A549 (cell line): ENCODE results near the gene WDR77. TPM values are rescaled to one million over a fixed set of nuclear protein-coding genes. Genes with fewer than 3 reads are reported as not detected.
A peak's percentile ranks its signal among the peaks of the same experiment; 100 is the strongest.

Source experiments
- ATAC-seq, 2 experiments: fragments of 200-7000 bp in 1 of 2; fragments of >200 bp in 1 of 2; cut with Nextera tagmentation in 1 of 2; cut with Tn5 transposase in 1 of 2; 3 replicates each; pipeline versions ENCODE4 v1.8.0 to v1.9.1; 2018 to 2020; ENCODE audit warnings: mild to moderate bottlenecking in 1 of 2, moderate library complexity in 1 of 2
- CTCF ChIA-PET: fragments of 300-600 bp; sonication (Branson Sonifier 250); formaldehyde crosslinking; extraction: SDS; loops from one replicate; lab custom pipeline; 2021; ENCODE audit warnings: antibody characterized with exemption, inconsistent platforms; lab: Yijun Ruan, JAX
- POLR2A ChIA-PET: fragments of 350-600 bp; formaldehyde crosslinking; extraction: SDS; loops from one replicate; lab custom pipeline; 2021; ENCODE audit warnings: antibody characterized with exemption, inconsistent platforms; lab: Yijun Ruan, JAX
- DNase-seq, 2 experiments: peaks; one replicate each; pipeline versions ENCODE4 v3.0.0 to v3.0.0-alpha.2; 2011 to 2016; ENCODE audit warnings: low read depth in 1 of 2, low spot score in 1 of 2
- FAIRE-seq: peaks from 2 replicates; lab custom pipeline; 2011; peaks lifted over from hg19 to GRCh38; lab: Jason Lieb, UNC
- H3K27ac ChIP-seq, 2 experiments: fragments of >200 bp; sonication (Bioruptor Twin); formaldehyde crosslinking; 3 replicates each; pipeline ENCODE4 v1.5.1; 2016 to 2017
- H3K4me1 ChIP-seq: fragments of >200 bp; sonication (Bioruptor Twin); formaldehyde crosslinking; 3 replicates; pipeline ENCODE4 v1.6.1; 2016
- H3K4me2 ChIP-seq: fragments of >200 bp; sonication (Bioruptor Twin); formaldehyde crosslinking; 3 replicates; pipeline ENCODE4 v1.6.1; 2016
- H3K4me3 ChIP-seq: fragments of >200 bp; sonication (Bioruptor Twin); formaldehyde crosslinking; 3 replicates; pipeline ENCODE4 v1.5.1; 2016
- H3K9me3 ChIP-seq: fragments of >200 bp; sonication (Bioruptor Twin); formaldehyde crosslinking; 3 replicates; pipeline ENCODE4 v1.6.1; 2016
- ATOH8 ChIP-seq: fragments of 250-450 bp; sonication (Bioruptor Pico); IDR thresholded peaks from 2 replicates; pipeline ENCODE4 v1.5.0; 2020; ENCODE audit warnings: low read depth, mild to moderate bottlenecking, moderate library complexity
- BCL3 ChIP-seq: fragments of >200 bp; sonication (Bioruptor Twin); formaldehyde crosslinking; IDR thresholded peaks from 3 replicates; pipeline ENCODE4 v1.6.1; 2016
- CTCF ChIP-seq: fragments of >200 bp; sonication (Bioruptor Twin); formaldehyde crosslinking; IDR thresholded peaks from 3 replicates; pipeline ENCODE4 v1.5.1; 2016
- ESRRA ChIP-seq: fragments of 150-350 bp; IDR thresholded peaks from 2 replicates; pipeline ENCODE4 v1.6.1; 2014; ENCODE audit warnings: mild to moderate bottlenecking, low read length, borderline replicate concordance
- HOXB13 ChIP-seq: fragments of 250-450 bp; sonication (Bioruptor Pico); IDR thresholded peaks from 2 replicates; pipeline ENCODE4 v1.5.0; 2020; ENCODE audit warnings: low read depth, mild to moderate bottlenecking, moderate library complexity
- JUN ChIP-seq, 2 experiments: fragments of >200 bp; sonication (Bioruptor Twin); formaldehyde crosslinking; IDR thresholded peaks; 2 replicates in 1 of 2; 3 replicates in 1 of 2; pipeline ENCODE4 v1.6.1; 2016 to 2017
- KDM5A ChIP-seq: fragments of 200-600 bp; sonication (generic); IDR thresholded peaks from 2 replicates; pipeline ENCODE4 v1.6.1; 2016; ENCODE audit warnings: antibody characterized with exemption, mild to moderate bottlenecking
- MAFK ChIP-seq: fragments of 450-650 bp; IDR thresholded peaks from 2 replicates; pipeline ENCODE4 v1.6.1; 2014; ENCODE audit not compliant: partially characterized antibody
- NR3C1 ChIP-seq: fragments of >200 bp; sonication (Bioruptor Twin); formaldehyde crosslinking; IDR thresholded peaks from 3 replicates; pipeline ENCODE4 v1.6.1; 2017
- RAD21 ChIP-seq, 2 experiments: fragments of >200 bp in 1 of 2; sonication (Bioruptor Twin) in 1 of 2; formaldehyde crosslinking in 1 of 2; IDR thresholded peaks in 1 of 2; conservative IDR thresholded peaks in 1 of 2; 2 replicates in 1 of 2; 3 replicates in 1 of 2; pipeline ENCODE4 v1.6.1; 2012 to 2018; ENCODE audit warnings: inconsistent platforms in 1 of 2
- RARB ChIP-seq: fragments of 250-450 bp; sonication (Bioruptor Pico); IDR thresholded peaks from 2 replicates; pipeline ENCODE4 v1.8.0; 2021; ENCODE audit warnings: mild to moderate bottlenecking, moderate library complexity
- REST ChIP-seq: fragments of 200-600 bp; sonication (generic); IDR thresholded peaks from 2 replicates; pipeline ENCODE4 v1.6.1; 2016; ENCODE audit warnings: antibody characterized with exemption, mild to moderate bottlenecking, moderate library complexity
- RFX5 ChIP-seq: fragments of 450-650 bp; IDR thresholded peaks from 2 replicates; pipeline ENCODE4 v1.7.1; 2014; ENCODE audit warnings: antibody characterized with exemption, mild to moderate bottlenecking, moderate library complexity
- SREBF2 ChIP-seq: fragments of 450-650 bp; IDR thresholded peaks from 2 replicates; pipeline ENCODE4 v1.6.1; 2014; ENCODE audit warnings: mild to moderate bottlenecking, moderate library complexity
- TP53 ChIP-seq: fragments of 250-450 bp; sonication (Bioruptor Pico); IDR thresholded peaks from 2 replicates; pipeline ENCODE4 v1.5.0; 2021; ENCODE audit warnings: mild to moderate bottlenecking, moderate library complexity
- WGBS: methylation state at CpG from one replicate; pipeline ENCODE4 v1.1.6; 2017; ENCODE audit errors: missing lambda C conversion rate; 5-methylcytosine and 5-hydroxymethylcytosine counted together
- polyA plus RNA-seq, 4 experiments: library from polyadenylated mRNA; depleted of rRNA in 3 of 4; stranded (reverse); fragments of >200 nt; fragmentation: RNase III in 1 of 4; extraction: RNeasy Plus Mini Kit Qiagen cat#74134 plus additional on column Dnase treatment in 1 of 4; gene quantifications; 2 replicates in 3 of 4; 3 replicates in 1 of 4; pipeline ENCODE4 v1.2.3, GENCODE V29; 2011 to 2017

The WDR77 gene
- polyA plus RNA-seq, 2 of the 4 experiments (the other 2 are of a cell fraction), result 53.0 to 122 TPM

- POLR2A ChIA-PET, result no interaction called here
- H3K27ac ChIP-seq, result peak overlapping the region; percentile 84 to 96
- TF ChIP-seq SREBF2, result no peak
- TF ChIP-seq KDM5A, result peak; percentile 24; the same call in 1 of the 2 replicates
- TF ChIP-seq RFX5, result no peak
- TF ChIP-seq, all 56 proteins: peak for 1
- DNase-seq (no peak), ATAC-seq (no peak), FAIRE-seq (no peak)
- H3K9me3 ChIP-seq, result no peaks in the 10 kb centered on the region
- 1% methylated on average over 8 of the region's 8 CpGs for WGBS
- CTCF ChIA-PET, result no interaction called here
- H3K4me3 ChIP-seq, result peak overlapping the region; percentile 88
- H3K4me2 ChIP-seq, result peak overlapping the region; percentile 89
- peaks cover 23% of the 10 kb centered on the region for H3K4me1 ChIP-seq
Measured at GRCh38 chr1:111449703-111450017, 604 bp upstream of the WDR77 start.

- CTCF ChIA-PET, result interaction anchor here (1.5 kb wide), 1 partner anchor 10 kb away, joined by 6 read pairs; no protein-coding TSS in a partner anchor
- DNase-seq (peak in 1 of 2 experiments; percentile 19), ATAC-seq (peak; percentile 17 to 32; a peak in 5 of 6 replicates)
- no peaks in the 10 kb centered on the region for H3K9me3 ChIP-seq
- peaks cover 23% of the 10 kb centered on the region for H3K4me1 ChIP-seq
- H3K4me2 ChIP-seq, result peak overlapping the region; percentile 92
- H3K27ac ChIP-seq, result peak overlapping the region; percentile 90 to 96
- 2% methylated on average over 16 of the region's 25 CpGs for WGBS
- POLR2A ChIA-PET, result interaction anchor here (0.9 kb wide), 1 partner anchor 11 kb away, joined by 3 read pairs; no protein-coding TSS in a partner anchor
- TF ChIP-seq TP53 (CRISPR knock-in tag) (no peak), CTCF (no peak), RARB (CRISPR knock-in tag) (no peak), ATOH8 (CRISPR knock-in tag) (no peak), BCL3 (no peak)
- TF ChIP-seq, all 56 proteins: peak for 0
- peak overlapping the region; percentile 88 for H3K4me3 ChIP-seq
- no peak for FAIRE-seq
Measured at GRCh38 chr1:111448482-111448917, 556 bp downstream of the WDR77 start.

- 50% methylated on average over 4 of the region's 4 CpGs for WGBS
Measured at GRCh38 chr1:111446967-111447892, 1.8 kb downstream of the WDR77 start.

More at GRCh38 chr1:111446967-111447892, 1.8 kb downstream of the WDR77 start:
- Histone ChIP-seq H3K9me3 (no peaks in the 10 kb centered on the region), H3K4me1 (peaks cover 23% of the 10 kb centered on the region), H3K4me3 (peak overlapping the region; percentile 88), H3K4me2 (peak overlapping the region; percentile 92), H3K27ac (no peak overlapping the region)
- no peak for TF ChIP-seq RAD21 (conservative IDR thresholded peaks at IDR 0.05 in 1 of 2, IDR thresholded peaks at IDR 0.05 in 1 of 2)
- TF ChIP-seq JUN (IDR thresholded peaks at IDR 0.05), result no peak
- TF ChIP-seq HOXB13 (CRISPR knock-in tag), result no peak
- TF ChIP-seq REST, result no peak
- TF ChIP-seq NR3C1, result no peak
- no peak for TF ChIP-seq MAFK
- TF ChIP-seq ESRRA, result no peak
- CTCF ChIA-PET, result interaction anchor here (1.5 kb wide), 1 partner anchor 8 kb away, joined by 6 read pairs; no protein-coding TSS in a partner anchor
- DNase-seq (no peak), ATAC-seq (no peak), FAIRE-seq (no peak)
- POLR2A ChIA-PET, result no interaction called here
